Activated gamma-delta T cell (primary cell): ENCODE results near the gene HSPB8.

ENCODE experiments used
- DNase-seq: peaks from one replicate; lab custom pipeline; 2025; lab: John Stamatoyannopoulos, UW
- total RNA-seq, 2 donors: gene quantifications; one replicate each; lab custom pipeline; 2026; lab: John Stamatoyannopoulos, UW

Gene HSPB8, protein sequence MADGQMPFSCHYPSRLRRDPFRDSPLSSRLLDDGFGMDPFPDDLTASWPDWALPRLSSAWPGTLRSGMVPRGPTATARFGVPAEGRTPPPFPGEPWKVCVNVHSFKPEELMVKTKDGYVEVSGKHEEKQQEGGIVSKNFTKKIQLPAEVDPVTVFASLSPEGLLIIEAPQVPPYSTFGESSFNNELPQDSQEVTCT
- total RNA-seq, result 0 to 0.04 reads per million in 2 donors

GRCh38 chr12:119178544-119179334 is at the start of gene HSPB8:
Gene HSPB8, plus strand, starts transcription at chr12:119178931. Its CDS starts 382 bp downstream, at chr12:119179313.
- no peak for DNase-seq

DNA sequence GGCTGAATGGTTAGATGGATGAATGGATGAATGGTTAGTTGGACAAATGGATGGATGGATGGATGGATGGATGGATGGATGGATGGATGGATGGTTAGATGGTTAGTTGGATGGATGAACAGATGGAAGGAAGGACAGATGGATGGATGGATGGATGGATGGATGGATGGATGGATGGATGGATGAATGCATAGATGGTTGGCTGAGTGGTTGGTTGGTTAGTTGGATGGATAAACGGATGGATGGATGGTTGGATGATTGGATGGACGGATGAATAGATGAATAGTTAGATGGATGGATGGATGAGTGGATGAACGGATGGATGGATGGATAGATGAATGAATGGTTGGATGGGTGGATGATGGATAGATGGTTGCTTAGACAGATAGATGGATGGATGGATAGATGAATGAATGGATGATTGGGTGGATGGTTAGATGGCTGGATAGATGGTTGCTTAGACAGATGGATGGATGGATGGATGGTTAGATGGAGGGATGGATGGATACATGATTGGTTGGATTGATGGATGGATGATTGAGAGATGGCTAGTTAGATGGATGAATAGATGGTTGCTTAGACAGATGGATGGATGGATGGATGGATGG is 48.8 kb upstream of the HSPB8 start:
- DNase-seq, result no peak

DNA sequence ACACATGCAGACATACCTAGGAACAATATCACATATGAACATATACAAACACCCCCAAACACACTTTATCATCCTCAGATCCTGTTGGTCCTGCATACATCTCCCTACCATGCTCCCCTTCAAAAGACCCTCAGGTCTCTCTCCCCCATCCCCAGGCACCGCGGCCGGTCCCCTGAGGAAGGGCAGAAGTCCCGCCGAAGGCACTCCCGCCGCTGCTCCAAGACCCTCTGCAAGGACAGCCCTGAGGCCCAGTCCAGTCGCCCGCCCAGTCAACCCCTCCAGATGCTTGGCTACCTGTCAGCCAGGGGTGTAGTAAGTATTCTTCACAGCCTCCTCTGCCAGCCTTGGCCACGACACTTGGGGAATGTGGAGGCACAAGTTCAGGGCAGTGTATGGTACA is 48.2 kb upstream of the HSPB8 start:
- no peak for DNase-seq

DNA sequence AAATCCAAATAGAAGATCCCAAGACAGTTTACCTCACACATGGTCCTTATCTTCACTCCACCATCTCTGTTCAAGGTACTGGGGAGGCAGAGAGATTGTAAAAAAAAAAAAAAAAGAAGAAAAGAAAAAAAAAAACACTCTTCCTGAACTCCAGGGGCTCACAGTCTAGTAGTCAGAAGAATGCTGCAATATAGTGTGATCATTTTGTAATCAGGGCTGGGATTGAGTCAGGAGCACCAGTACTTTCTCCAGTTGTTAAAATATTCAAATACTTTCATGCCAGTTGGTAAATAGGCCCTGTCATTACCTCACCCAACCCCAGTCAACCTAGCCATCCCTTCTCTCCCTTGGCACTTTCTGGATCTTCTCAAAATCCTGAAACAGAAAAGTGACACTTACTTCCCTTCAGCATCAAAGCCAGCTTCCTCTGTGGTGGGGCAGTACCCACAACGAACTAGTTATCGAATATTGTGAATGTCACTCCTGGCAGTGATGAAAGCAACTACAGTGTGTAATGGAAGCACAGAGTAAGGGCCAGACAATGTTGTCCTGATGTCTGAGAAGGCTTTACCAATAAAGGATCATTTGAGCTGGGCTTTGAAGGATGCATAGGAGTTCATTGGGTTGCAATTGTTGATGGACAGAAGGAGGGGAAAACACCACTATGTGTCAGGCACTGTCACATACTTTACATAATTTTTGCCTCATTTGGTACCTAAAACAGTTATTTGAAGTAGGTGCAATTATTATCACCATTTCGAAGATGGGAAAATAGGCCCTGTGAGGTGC is 44.3 kb upstream of the HSPB8 start:
- DNase-seq, result no peak

DNA sequence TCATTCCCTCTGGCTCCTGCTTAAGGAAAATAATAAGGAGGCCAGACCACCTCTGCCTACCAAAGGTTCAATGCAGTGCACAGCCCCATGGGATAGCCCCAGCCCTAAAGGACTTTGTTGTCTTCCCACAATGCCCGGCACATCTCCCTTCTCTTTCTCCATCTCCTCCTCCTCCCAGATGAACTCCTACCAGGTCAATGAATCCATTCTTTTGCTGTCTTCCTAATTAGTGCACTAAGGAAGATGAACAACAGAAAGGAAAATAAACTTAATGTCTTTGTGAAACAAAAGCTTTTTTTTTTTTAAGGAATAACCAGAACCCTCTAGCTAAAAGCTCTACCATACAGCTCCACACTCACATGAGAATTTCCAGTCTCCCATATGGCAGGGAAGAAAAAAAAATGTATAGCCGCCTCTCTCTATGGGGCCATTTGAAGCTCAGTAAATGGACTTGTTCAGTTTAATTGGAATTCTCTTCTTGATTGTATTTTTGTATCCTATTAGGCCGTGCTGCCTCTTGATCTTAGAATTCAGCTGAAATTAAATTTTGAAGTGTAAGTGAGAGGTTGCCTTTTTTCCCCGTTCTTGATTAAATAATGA is 41.8 kb upstream of the HSPB8 start:
- DNase-seq, result no peak

DNA sequence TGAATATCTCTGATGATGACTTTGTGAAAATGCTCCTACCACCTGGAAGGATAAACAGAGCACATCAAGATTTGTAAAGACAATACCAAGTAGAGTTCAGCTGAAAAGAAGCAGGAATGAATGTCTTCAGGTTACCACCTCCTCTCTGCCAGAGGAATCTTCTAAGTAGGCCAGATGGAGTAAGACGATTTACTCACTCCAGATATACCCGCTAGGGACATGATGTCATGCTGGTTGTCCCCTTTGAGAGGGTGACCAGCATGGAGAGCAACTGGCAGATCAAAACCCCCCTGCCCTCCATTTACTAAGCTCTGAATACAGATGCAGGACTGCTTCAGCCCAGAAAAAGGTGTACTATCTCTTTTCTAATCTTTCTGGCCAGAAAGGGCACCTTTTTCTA is 39.3 kb upstream of the HSPB8 start:
- no peak for DNase-seq

DNA sequence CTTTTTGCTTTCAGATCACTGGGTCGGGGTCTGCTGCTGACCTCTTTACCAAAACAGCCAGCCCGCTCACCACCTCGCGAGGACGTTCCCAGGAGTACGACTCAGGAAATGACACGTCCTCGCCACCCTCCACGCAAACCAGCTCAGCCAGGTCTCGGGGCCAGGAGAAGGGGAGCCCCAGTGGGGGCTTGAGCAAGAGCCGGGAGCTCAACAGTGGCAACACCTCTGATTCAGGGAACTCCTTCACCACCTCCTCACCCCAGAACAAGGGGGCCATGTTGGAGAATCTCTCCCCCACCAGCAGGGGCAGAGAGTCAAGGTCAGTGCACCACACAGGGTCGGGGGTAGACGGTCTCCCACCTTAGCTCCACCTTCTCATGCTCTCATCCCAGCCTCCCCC is 33.4 kb upstream of the HSPB8 start:
- no peak for DNase-seq

DNA sequence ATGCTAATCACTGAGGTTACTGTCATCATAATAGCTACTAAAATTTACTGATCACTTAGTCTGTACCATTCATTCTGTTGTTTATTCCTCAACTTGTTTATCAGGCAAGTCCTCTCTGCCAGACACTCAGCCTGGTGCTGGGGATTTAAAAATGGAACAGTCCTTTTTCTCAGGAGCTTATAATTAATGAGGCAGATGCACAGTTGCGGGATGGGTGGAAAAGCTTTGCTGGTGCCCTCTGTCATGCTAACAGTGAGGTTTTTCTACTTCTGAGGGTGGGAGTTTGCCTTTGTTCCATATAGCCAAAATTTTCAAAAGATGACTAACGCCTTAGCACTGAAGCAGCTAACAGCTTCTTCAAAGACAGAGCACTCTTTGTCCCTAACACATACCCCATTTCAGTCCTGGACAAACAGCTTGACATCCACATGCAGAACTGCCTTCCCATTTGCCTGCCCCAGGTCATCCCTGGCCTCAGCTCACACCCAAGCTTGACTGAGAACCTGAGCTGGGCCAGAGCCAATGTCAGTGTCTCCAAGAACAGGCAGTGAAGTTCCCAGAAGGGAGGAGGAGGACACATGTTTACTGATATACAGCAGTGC is 30.8 kb upstream of the HSPB8 start:
- no peak for DNase-seq

DNA sequence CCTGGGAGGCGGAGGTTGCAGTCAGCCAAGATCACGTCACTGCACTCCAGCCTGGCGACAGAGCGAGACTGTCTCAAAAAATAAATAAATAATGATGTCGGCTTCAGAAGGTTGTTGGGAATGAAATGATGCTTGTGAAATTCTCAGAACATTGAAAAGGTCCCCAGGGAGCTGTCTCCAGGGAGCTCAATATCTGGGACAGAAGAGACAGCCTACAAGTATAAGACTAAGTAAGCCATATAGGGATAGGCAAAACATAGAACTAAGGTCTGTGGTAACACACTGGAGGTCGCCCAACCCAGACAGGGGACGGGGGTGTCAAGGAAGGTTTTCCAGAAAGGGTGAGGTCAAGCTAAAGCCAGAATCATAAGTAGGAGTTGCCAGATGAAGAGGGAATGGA is 29.5 kb upstream of the HSPB8 start:
- no peak for DNase-seq

- DNase-seq, result no peak
Measured at GRCh38 chr12:119151445-119152026, 27.2 kb upstream of the HSPB8 start.

- no peak for DNase-seq
Measured at GRCh38 chr12:119153477-119154434, 25.0 kb upstream of the HSPB8 start.

- DNase-seq, result no peak
Measured at GRCh38 chr12:119154435-119154818, 24.3 kb upstream of the HSPB8 start.

DNA sequence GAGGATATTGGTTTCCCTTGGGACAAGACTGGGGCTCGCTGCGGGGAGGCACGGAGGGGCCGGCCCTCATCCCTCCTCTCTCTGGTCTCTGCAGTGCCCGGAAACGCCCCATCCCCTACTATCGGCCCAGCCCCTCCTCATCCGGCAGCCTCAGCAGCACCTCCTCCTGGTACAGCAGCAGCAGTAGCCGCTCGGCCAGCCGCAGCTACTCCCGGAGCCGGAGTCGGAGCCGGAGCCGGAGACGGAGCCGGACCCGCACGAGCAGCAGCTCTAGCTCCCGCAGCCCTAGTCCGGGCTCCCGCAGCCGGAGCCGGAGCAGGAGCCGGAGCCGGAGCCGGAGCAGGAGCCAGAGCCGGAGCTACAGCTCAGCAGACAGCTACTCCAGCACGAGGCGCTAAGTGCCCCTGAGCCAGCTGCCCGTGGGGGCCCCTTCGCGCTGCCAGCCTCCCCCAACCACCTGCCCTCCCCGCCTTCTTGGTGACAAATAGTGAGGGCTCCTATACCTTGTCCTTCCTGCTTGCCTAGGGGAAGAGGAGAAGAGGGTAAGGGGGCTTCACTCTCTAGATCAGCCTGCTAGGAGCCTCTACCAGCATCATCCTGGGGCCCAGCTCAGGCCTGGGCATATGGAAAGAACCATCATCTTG is 22.2 kb upstream of the HSPB8 start:
- DNase-seq, result no peak

- DNase-seq, result no peak
Measured at GRCh38 chr12:119157528-119157927, 21.2 kb upstream of the HSPB8 start.

DNA sequence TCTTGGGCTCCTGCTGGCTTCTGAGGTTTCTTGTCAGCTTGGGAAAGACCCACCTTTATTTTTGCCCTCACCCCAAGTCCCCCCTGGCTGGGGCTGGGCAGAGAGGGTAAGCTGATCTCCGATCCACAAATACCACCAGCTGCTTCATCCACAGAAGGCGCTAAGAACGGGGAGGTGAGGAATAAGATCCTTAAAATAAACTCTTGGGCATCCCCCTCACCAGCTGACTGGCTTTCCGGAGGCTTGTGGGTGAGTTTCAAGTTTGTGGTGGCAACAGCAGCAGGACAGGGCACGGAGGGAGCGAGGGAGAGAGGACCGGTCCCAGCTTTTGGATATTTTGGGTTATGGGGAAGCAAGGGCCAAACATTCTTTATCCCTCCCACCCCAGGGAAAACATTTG is 20.8 kb upstream of the HSPB8 start:
- no peak for DNase-seq

GRCh38 chr12:119158402-119158801 is 20.3 kb upstream of the HSPB8 start:
- DNase-seq, result no peak

DNA sequence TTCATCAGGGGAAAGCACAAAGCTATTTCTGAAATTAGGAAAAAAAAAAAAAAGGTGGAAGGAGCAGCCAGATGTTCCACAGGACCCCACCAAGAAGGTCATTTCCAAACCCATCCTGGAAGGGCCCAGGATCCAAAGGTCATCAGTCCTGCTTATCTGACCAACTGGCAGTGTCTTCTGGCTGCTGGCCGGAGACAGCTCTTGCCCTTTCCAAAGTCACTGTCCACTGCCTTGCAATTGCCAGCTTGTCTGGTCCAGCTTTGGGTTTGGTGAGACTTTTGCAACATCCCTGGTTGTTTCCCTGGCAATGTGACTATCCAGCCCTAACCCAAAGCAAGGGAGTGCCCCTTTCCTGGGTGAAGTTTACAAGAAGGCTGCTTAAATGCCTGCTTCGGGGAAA is 18.9 kb upstream of the HSPB8 start:
- no peak for DNase-seq

- no peak for DNase-seq
Measured at GRCh38 chr12:119167902-119168301, 10.8 kb upstream of the HSPB8 start.

DNA sequence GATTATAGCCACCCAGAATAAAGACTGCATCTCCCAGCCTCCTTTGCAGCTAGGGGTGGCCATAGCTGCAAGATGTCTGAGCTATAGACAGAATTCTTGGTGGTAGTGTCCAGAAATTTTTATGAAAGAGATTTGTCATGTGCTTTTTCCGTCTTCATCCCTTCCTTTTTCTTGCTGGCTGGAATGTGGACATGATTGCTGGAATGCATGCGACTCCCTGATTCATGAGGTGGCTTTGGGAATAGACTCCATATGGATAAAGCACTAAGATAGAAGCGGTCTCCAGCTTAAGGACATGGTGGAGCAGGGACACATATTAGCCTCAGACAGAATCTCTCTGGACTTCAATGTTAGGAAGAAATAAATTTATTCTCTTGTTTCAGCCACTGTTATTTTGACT is 10.0 kb upstream of the HSPB8 start:
- DNase-seq, result no peak

- DNase-seq, result no peak
Measured at GRCh38 chr12:119169150-119169549, 9.6 kb upstream of the HSPB8 start.
